ENCODE data around the gene PM20D1.

PM20D1 gene

GRCh38 chr1:205804605-205805004 is 45.3 kb downstream of the PM20D1 start:
- DNase-seq (ENCODE audit: low read depth), result no peak

GRCh38 chr1:205803986-205804385 is 45.9 kb downstream of the PM20D1 start:
- no peak for DNase-seq (ENCODE audit: low read depth)

- DNase-seq (ENCODE audit: low read depth), result no peak
These were observed 47.9 kb downstream of the PM20D1 start for GRCh38 chr1:205802060-205802459.

GRCh38 chr1:205800981-205801703 is 48.8 kb downstream of the PM20D1 start:
- no peak for DNase-seq (ENCODE audit: low read depth)

GRCh38 chr1:205800427-205800826 is 49.5 kb downstream of the PM20D1 start:
- no peak for DNase-seq (ENCODE audit: low read depth)

- no peak for DNase-seq (ENCODE audit: low read depth)
These were observed 51.4 kb downstream of the PM20D1 start for GRCh38 chr1:205798577-205798976.

- DNase-seq (ENCODE audit: low read depth), result no peak
These were observed 52.8 kb downstream of the PM20D1 start for GRCh38 chr1:205797168-205797567.

- no peak for DNase-seq (ENCODE audit: low read depth)
These were observed 55.8 kb downstream of the PM20D1 start for GRCh38 chr1:205794011-205794730.

GRCh38 chr1:205792961-205793673 is 56.8 kb downstream of the PM20D1 start:
- DNase-seq (ENCODE audit: low read depth), result no peak

GRCh38 chr1:205792481-205792881 is 57.5 kb downstream of the PM20D1 start:
- no peak for DNase-seq (ENCODE audit: low read depth)

- no peak for DNase-seq (ENCODE audit: low read depth)
These were observed 58.3 kb downstream of the PM20D1 start for GRCh38 chr1:205791568-205792180.

GRCh38 chr1:205787287-205787916 is 62.5 kb downstream of the PM20D1 start:
- DNase-seq (ENCODE audit: low read depth), result no peak

GRCh38 chr1:205786601-205787000 is 63.3 kb downstream of the PM20D1 start:
- no peak for DNase-seq (ENCODE audit: low read depth)

- DNase-seq (ENCODE audit: low read depth), result no peak
These were observed 64.5 kb downstream of the PM20D1 start for GRCh38 chr1:205785446-205785845.

- DNase-seq (ENCODE audit: low read depth), result no peak
These were observed 66.0 kb downstream of the PM20D1 start for GRCh38 chr1:205783904-205784303.

- no peak for DNase-seq (ENCODE audit: low read depth)
These were observed 66.5 kb downstream of the PM20D1 start for GRCh38 chr1:205783433-205783795.

GRCh38 chr1:205782627-205783432 is 67.1 kb downstream of the PM20D1 start:
- no peak for DNase-seq (ENCODE audit: low read depth)

- no peak for DNase-seq (ENCODE audit: low read depth)
These were observed 69.6 kb downstream of the PM20D1 start for GRCh38 chr1:205780335-205780734.

All from GM04503 (cell line).